Ramos (cell line): Measurements from ENCODE around the gene CASP10.
"Not testable (repeated sequence)": the region's sequence is repeated elsewhere in the genome, so short reads cannot be mapped to it uniquely, and the experiment has no call there.

Source experiments
- in situ Hi-C: fragments of 300-500 bp; cut with MboI; formaldehyde crosslinking; loops from one replicate; pipeline ENCODE4 v1.14.3; 2022; ENCODE audit warnings: low sequenced_read_pairs; ENCODE audit not compliant: unreplicated experiment

The CASP10 gene, protein sequence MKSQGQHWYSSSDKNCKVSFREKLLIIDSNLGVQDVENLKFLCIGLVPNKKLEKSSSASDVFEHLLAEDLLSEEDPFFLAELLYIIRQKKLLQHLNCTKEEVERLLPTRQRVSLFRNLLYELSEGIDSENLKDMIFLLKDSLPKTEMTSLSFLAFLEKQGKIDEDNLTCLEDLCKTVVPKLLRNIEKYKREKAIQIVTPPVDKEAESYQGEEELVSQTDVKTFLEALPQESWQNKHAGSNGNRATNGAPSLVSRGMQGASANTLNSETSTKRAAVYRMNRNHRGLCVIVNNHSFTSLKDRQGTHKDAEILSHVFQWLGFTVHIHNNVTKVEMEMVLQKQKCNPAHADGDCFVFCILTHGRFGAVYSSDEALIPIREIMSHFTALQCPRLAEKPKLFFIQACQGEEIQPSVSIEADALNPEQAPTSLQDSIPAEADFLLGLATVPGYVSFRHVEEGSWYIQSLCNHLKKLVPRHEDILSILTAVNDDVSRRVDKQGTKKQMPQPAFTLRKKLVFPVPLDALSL

DNA sequence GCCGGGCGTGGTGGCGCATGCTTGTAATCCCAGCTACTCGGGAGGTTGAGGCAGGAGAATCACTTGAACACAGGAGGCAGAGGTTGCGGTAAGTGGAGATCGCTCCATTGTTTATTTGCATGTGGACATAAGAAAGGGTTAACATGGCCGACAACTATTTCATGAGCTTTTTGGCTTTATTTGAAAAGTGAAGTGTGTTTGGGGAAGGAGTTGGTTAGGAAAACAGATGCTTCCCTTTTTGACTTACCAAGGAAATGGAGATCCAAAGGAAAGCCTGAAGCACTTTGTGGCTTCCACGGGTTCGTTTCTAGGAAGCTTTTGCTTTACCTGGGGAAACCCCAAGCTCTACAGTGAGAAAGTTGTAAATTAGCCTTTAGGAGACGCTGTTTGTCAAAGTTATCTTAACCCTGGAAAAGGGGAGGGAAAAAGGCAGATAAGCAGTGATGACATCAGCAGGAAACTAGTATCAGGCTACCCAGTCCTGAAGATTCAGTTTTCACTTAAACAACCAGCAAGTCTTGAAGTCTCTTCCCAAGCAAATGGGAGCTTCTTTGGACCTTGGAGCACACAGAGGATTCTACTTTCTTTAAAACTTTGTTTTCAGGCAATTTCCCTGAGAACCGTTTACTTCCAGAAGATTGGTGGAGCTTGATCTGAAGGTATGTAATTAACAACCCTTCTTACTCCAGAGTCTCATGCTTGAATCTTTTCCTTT, at the start of gene CASP10:
Gene CASP10, plus strand, starts transcription at position 492 of the 715 bp plus-strand sequence. CDS start 2,637 bp downstream, outside the sequence.
- in situ Hi-C loops = loop anchor here (25.0 kb wide), 1 partner anchor 471 kb away; no protein-coding TSS in a partner anchor

DNA sequence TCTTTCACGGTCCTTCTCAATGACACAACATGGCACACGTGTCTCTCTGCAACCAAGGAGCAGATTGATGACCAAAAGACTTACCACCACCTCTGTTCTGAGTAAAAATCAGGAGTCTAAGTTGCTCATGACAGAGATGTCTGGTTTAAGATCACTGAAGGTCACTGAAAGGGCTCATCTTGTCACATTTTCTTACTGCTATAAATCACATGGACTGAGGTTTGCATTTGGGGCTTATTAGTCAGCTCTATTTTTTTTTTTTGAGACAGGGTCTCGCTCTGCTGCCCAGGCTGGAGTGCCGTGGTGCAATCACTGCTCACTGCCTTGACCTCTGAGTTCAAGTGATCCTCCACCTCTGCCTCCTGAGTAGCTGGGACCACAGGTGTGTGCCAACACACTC, 47.6 kb upstream of the CASP10 start:
- in situ Hi-C loops = no loop called here

DNA sequence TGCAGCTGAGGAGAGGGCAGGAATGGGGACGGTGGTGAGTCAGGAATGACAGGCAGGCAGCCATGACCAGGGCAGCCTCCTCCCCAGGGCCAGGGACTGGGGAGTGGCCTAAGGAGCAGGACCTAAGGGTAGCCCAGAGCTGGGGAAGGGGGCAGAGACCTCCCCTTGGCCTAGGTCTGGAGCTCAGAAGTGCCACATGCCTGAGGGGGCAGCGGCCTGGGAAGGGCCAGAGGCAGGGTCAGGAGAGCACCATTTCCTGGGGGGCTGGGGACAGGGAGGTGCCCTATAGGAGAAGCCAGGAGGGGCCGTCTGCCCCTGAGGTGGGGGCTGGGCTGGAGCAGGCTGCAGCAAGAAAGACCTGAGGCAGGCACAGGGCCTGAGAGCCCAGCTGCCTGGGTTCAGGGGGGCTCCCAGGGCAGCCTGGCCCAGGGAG, 46.0 kb upstream of the CASP10 start:
- in situ Hi-C loops = no loop called here

DNA sequence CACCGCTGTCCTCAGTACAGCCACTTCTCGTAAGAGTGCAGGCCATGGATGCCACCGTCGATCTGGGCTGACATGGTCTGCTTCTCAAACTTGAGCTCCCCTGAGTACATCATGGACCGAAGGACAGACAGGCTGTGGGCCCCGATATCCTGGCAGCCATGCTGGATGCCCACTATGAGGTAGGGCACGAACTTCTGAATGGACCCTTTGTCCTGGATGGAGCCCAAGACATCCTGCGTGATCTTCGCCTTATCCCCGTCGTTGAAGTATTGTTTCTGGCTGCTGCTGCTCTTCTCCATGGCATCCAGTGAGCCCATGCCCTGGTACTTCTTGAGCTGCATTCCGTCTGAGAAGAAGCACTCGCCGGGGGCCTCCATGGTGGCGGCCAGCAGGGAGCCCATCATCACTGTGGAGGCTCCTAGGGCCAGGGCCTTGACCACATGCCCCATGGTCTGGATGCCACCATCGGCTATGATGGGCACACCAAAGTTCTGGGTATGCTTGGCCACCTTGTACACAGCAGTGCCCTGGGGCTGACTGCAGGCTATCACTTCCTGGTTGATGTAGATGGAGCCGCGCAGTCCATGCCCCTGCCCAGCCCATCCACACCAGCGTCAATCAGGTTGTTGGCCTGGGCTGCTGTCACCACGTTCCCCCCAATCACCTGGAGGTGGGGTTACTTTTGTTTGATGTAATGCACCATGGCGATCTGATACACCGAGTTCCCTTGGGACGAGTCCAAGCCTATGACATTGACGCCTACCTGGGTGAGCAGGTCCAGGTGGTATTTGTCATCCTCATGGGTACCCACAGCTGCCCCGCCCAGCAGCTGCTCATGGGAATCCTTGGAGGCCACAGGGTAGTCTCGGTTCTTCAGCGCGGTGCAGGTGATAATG, 45.2 kb upstream of the CASP10 start:
- in situ Hi-C loops = no loop called here

- in situ Hi-C loops = no loop called here
These were observed 44.5 kb upstream of the CASP10 start for GRCh38 chr2:201138401-201138970.

- in situ Hi-C loops = not testable (repeated sequence)
These were observed 43.8 kb upstream of the CASP10 start for GRCh38 chr2:201138986-201139781.

- in situ Hi-C loops = no loop called here
These were observed 42.9 kb upstream of the CASP10 start for GRCh38 chr2:201139836-201140604.

DNA sequence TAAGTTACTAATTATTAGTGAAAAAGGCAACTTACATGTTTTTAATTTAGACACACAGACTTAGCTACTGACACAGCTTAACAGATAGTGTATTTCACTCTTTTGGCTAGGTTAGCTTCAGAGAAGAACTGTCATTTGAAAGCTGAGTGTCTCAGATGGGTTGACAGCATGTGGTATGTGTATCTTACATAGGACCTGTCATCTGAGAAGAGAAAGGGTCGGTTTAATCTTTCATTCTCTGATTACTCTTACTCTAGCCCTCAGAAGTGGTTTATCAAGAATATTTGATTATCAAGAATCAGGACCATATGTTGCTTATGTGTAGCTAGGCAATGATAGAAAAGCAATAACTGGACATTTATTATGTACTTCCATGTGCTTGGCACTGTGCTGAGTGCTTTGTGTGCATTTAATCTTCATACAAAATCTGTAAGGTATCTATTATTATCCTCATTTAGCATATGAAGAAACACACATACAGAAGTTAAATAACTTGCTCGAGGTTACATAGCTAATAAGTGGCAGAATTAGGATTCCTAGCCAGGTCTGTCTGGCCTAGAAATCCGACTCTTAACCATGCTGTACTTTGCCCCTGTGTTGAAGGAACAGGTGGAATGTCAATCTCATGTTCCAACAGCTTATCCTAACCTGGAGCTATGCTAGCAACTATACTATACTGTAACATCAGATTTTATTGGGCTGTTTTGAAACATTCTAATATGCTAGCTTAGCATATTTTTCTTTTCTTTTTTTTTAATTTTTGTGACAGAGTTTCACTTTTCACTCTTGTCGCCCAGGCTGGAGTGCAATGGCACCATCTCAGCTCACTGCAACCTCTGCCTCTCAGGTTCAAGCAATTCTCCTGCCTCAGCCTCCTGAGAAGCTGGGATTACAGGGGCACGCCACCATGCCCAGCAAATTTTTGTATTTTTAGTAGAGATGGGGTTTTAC, 38.6 kb upstream of the CASP10 start:
- in situ Hi-C loops = no loop called here

DNA sequence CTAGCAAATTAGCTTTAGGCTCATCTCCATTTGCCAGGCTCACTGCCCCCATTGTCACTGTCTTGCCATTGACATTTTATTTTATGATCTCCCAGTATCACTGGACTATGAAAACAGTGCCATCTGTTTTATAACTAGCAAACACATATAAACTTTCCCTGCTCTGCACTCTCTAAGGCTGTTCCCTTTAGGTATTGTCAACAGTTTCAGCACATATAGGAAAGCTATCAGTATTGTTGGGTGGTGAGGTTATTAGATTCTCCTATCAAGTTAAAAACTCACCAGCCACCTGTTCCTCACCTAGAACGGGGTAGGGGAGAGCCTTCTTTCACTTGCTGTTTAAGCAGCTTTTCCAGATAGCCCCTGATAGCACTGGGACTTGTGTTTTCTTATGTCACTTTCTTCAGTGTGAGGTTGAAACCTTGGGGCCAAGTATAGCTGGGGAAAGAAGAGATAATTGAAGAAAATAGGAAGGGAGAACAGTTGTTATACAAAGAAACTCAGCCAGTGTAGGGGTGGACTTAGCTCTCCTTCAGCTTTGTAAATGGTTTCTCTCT, 34.4 kb upstream of the CASP10 start:
- in situ Hi-C loops = no loop called here

DNA sequence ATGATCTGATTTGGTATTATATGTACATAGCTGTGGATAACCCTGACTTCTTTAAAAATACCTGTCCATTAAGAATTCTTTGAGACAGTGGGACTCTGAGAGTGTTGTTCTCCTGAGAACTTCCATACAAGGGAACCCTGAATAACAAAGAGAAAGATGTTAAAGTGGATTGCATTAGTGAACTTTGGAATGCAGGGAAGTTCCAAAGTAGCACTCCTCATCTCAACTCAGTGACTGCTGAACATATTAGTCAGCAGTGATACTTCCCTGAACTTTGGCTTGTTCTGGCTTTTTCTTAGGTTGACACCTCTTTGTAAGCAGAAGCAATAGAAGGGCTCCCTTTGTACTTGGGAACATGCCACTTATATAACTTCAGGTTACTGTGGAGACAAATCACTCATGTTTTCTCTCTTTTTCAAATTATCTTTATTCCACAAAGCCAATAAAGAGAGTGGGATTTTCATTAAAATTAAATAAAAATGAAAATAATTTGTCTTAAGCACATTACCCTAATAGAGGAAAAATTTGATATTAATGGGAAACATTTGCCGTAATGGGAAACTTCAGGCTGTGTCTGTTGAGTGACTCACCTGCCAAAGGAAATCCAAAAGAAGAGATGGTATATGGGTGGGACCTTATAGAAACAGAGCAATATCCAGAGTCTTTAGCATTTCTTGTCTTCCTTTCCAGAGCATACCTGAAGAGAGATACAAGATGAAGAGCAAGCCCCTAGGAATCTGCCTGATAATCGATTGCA, 33.7 kb upstream of the CASP10 start:
- in situ Hi-C loops = no loop called here

- in situ Hi-C loops = not testable (repeated sequence)
These were observed 33.1 kb upstream of the CASP10 start for GRCh38 chr2:201149821-201150165.

DNA sequence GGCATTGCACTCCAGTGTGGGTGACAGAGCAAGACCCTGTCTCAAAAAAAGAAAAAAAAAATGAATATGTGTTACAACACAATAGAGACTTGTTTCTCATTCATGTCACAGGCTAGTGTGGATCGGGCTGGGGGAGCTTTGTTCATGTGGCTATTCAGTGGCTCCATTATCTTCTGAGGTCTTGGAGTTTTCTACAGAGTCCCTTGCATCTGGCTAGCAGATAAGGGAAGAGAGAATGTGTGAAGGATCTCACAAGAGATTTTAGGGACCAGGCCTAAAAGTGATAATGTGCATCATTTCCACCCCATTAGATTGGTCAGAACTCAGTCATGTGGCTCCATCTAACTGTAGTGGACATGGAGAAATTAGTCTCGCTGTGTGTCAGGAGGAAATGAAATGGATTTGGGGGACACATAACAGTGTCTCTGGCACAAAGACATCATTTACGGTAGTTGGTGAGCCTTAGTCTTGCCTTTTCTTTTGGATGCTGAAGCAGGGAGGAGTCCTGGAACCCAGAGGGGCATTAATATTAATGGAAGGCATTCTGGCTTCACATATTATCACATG, 32.4 kb upstream of the CASP10 start:
- in situ Hi-C loops = no loop called here

DNA sequence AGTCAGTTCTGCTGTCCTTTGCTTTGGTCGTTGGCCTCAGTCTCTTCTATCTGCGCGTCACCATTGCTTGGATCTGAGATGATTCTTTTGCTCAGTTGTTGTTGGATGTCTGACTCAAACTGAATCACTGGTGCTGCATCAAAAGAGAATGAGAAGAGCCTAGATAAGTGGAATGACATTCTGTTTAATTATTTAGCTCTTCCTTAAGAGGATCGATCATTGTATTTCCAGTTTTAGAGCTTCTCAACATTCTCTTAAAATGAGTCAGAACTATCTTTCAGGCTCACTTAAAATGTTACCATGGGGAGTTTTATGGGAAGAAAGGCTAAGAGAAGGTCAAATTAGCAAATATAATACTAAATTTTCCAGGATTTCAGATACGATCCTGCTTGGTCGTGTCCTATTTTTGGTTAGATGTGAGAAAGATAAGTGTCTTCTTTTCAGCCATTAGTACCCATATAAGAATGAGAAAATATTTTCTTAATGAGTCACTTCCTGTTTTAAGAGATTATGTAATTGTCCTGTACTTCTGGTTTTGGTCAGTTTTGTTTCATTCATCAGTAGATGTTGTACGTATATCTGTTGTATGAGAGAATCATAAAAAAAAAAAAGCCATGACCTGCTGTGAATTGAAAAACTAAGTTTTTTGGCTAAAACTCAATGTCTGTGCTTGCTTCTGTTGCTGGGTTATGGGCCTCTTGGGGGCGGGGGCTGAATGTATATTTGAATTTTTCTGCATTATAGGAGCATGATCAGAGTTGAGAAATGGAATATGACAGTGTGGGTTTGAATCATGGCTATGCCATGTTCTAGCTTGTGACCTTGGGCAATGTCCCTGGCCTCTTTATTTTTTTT, 31.6 kb upstream of the CASP10 start:
- in situ Hi-C loops = no loop called here

DNA sequence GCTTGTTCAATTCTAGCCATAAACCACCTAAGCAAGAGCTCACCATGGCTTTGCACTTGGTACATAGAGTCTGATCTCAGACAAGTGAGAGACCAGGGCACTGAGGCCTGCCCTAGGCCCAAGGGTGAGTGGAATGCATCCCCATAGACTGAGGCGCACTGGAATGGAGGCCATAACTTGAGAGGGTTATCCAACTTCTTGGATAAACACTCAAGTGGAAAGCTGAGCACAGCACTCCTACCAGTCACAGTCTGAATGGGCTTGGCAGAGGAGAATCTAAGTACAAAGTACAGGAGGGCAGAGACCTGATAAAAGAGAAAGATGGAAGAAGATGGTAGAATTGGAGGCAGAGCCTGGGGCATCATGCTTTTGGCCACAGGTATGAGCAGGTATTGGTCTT, 30.4 kb upstream of the CASP10 start:
- in situ Hi-C loops = no loop called here
